HEK293T (cell line): Measurements from ENCODE around the gene DUSP14.

Experiments used
- CTCF ChIA-PET: fragments of 350-600 bp; formaldehyde crosslinking; extraction: SDS; loops from one replicate; lab custom pipeline; 2021; ENCODE audit warnings: antibody characterized with exemption, inconsistent platforms; lab: Yijun Ruan, JAX
- POLR2A ChIA-PET: fragments of 350-600 bp; formaldehyde crosslinking; extraction: SDS; loops from one replicate; lab custom pipeline; 2020; ENCODE audit warnings: antibody characterized with exemption, inconsistent platforms; lab: Yijun Ruan, JAX
- DNase-seq: peaks from one replicate; pipeline ENCODE4 v3.0.0; 2012; ENCODE audit warnings: mixed read lengths; ENCODE audit errors: extremely low spot score
- ARNT ChIP-seq: fragments of 450-650 bp; IDR thresholded peaks from 2 replicates; pipeline ENCODE4 v1.6.1; 2017; ENCODE audit warnings: mild to moderate bottlenecking
- BHLHE40 ChIP-seq: fragments of 450-650 bp; IDR thresholded peaks from 2 replicates; pipeline ENCODE4 v1.6.1; 2016; ENCODE audit warnings: mild to moderate bottlenecking, moderate library complexity, borderline replicate concordance
- CTBP1 ChIP-seq: fragments of 450-650 bp; IDR thresholded peaks from 2 replicates; pipeline ENCODE4 v1.6.1; 2016; ENCODE audit warnings: borderline replicate concordance
- ELF4 ChIP-seq: fragments of 450-650 bp; IDR thresholded peaks from 2 replicates; pipeline ENCODE4 v1.6.1; 2017; ENCODE audit warnings: antibody characterized with exemption
- FOXA1 ChIP-seq: fragments of 450-650 bp; IDR thresholded peaks from 2 replicates; pipeline ENCODE4 v1.6.1; 2016; ENCODE audit warnings: mild to moderate bottlenecking
- FOXK2 ChIP-seq: fragments of 450-650 bp; IDR thresholded peaks from 2 replicates; pipeline ENCODE4 v1.6.1; 2016; ENCODE audit warnings: mild to moderate bottlenecking
- FOXM1 ChIP-seq: fragments of 450-650 bp; IDR thresholded peaks from 2 replicates; pipeline ENCODE4 v1.6.1; 2017; ENCODE audit warnings: mild to moderate bottlenecking, borderline replicate concordance
- HDGF ChIP-seq: fragments of 450-650 bp; IDR thresholded peaks from 2 replicates; pipeline ENCODE4 v1.6.1; 2017; ENCODE audit warnings: antibody characterized with exemption, borderline replicate concordance
- L3MBTL2 ChIP-seq: fragments of 450-650 bp; conservative IDR thresholded peaks from 2 replicates; pipeline ENCODE4 v1.6.1; 2016; ENCODE audit warnings: mild to moderate bottlenecking
- LEF1 ChIP-seq: fragments of 450-650 bp; IDR thresholded peaks from 2 replicates; pipeline ENCODE4 v1.6.1; 2017; ENCODE audit warnings: mild to moderate bottlenecking, borderline replicate concordance
- NFRKB ChIP-seq: fragments of 450-650 bp; IDR thresholded peaks from 2 replicates; pipeline ENCODE4 v1.6.1; 2016; ENCODE audit warnings: mild to moderate bottlenecking, moderate library complexity
- SP1 ChIP-seq: fragments of 450-650 bp; IDR thresholded peaks from 2 replicates; pipeline ENCODE4 v1.6.1; 2017
- SUZ12 ChIP-seq: fragments of 450-650 bp; IDR thresholded peaks from 2 replicates; pipeline ENCODE4 v1.6.1; 2016; ENCODE audit warnings: mild to moderate bottlenecking
- TARDBP ChIP-seq: fragments of 450-650 bp; IDR thresholded peaks from 2 replicates; pipeline ENCODE4 v1.6.1; 2016
- ZNF384 ChIP-seq: fragments of 450-650 bp; IDR thresholded peaks from 2 replicates; pipeline ENCODE4 v1.6.1; 2016
- TF ChIP-seq, protein P1 (sequence below): fragments of 450-650 bp; IDR thresholded peaks from 2 replicates; pipeline ENCODE4 v1.6.1; 2016

The DUSP14 gene

DNA sequence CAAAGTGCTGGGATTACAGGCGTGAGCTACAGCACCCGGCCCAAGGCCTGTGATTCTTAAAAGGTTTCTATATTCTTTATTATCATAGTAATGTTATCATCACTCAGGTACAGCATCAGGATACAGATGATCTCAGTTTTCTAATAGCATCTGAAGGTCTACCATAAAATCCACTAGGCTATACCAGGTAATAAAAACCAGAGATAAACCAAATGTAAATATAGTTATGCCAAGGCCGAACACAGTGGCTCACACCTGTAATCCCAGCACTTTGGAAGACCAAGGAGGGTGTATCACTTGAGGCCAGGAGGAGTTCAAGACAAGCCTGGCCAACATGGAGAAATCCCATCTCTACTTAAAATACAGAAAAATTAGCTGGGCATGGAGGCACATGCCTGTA, 65.7 kb downstream of the DUSP14 start:
- CTCF ChIA-PET: no interaction called here
- POLR2A ChIA-PET: no interaction called here
- TF ChIP-seq ELF4: no peak
- TF ChIP-seq FOXK2: no peak
- no peak for TF ChIP-seq TARDBP
- TF ChIP-seq, protein P1, sequence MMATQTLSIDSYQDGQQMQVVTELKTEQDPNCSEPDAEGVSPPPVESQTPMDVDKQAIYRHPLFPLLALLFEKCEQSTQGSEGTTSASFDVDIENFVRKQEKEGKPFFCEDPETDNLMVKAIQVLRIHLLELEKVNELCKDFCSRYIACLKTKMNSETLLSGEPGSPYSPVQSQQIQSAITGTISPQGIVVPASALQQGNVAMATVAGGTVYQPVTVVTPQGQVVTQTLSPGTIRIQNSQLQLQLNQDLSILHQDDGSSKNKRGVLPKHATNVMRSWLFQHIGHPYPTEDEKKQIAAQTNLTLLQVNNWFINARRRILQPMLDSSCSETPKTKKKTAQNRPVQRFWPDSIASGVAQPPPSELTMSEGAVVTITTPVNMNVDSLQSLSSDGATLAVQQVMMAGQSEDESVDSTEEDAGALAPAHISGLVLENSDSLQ: no peak
- no peak for TF ChIP-seq SUZ12
- TF ChIP-seq CTBP1: no peak
- TF ChIP-seq LEF1: no peak
- no peak for TF ChIP-seq NFRKB
- TF ChIP-seq ARNT: no peak
- TF ChIP-seq FOXM1: no peak
- TF ChIP-seq FOXA1: no peak
- TF ChIP-seq BHLHE40: no peak
- TF ChIP-seq SP1: no peak
- no peak for TF ChIP-seq ZNF384
- no peak for TF ChIP-seq HDGF
- no peak for TF ChIP-seq L3MBTL2

DNA sequence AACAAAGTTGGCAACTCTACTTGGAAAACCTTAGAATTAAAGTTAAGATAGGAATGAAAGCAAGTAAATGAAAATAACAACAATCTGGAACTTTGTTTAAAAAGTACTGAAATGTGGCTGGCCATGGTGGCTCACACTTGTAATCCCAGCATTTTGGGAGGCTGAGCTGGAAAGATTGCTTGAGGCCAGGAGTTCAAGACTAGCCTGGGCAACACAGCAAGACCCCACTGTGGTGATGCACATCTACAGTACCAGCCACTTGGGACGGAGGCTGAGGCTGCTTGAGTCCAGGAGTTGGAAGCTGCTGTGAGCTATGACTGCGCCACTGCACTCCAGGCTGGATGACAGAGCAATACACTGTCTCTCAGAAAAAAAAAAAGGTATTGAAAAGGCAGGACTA, 67.8 kb downstream of the DUSP14 start:
- TF ChIP-seq FOXM1 (no peak), ARNT (no peak), HDGF (no peak), LEF1 (no peak), L3MBTL2 (no peak), SP1 (no peak), BHLHE40 (no peak), FOXA1 (no peak), FOXK2 (no peak), ZNF384 (no peak), SUZ12 (no peak), TARDBP (no peak)
- TF ChIP-seq, protein P1: no peak
- CTCF ChIA-PET: no interaction called here
- POLR2A ChIA-PET: no interaction called here
- no peak for DNase-seq

More for the DNA sequence above, 65.7 kb downstream of the DUSP14 start:
- no peak for DNase-seq

DNA sequence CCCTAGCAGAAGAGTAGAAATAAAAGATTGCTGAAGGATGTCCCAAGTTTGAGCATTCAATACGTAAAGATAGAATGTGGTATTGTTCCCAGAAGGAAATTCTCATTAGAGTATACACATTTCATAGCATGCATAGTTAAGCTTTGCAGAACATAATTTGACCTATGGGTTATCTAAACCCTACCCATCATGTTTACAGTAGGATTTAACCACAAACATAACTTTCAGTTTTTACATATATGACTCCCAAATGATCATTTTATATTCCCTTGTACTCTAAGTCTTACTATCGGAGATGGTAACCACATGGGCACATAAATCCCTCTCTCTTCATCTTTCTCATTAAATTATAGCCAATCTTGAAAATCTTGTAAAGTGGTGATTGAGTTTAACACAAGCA, 68.6 kb downstream of the DUSP14 start:
- no peak for TF ChIP-seq BHLHE40
- TF ChIP-seq FOXK2: no peak
- TF ChIP-seq ZNF384: no peak
- no peak for TF ChIP-seq ARNT
- TF ChIP-seq, protein P1: no peak
- no peak for TF ChIP-seq NFRKB
- no peak for TF ChIP-seq TARDBP
- TF ChIP-seq HDGF: no peak
- TF ChIP-seq FOXA1: no peak
- TF ChIP-seq LEF1: no peak
- no peak for TF ChIP-seq SUZ12
- TF ChIP-seq ELF4: no peak
- TF ChIP-seq FOXM1: no peak
- TF ChIP-seq CTBP1: no peak
- no peak for TF ChIP-seq L3MBTL2
- no peak for TF ChIP-seq SP1
- ChIA-PET POLR2A (no interaction called here), CTCF (no interaction called here)
- DNase-seq: no peak

DNA sequence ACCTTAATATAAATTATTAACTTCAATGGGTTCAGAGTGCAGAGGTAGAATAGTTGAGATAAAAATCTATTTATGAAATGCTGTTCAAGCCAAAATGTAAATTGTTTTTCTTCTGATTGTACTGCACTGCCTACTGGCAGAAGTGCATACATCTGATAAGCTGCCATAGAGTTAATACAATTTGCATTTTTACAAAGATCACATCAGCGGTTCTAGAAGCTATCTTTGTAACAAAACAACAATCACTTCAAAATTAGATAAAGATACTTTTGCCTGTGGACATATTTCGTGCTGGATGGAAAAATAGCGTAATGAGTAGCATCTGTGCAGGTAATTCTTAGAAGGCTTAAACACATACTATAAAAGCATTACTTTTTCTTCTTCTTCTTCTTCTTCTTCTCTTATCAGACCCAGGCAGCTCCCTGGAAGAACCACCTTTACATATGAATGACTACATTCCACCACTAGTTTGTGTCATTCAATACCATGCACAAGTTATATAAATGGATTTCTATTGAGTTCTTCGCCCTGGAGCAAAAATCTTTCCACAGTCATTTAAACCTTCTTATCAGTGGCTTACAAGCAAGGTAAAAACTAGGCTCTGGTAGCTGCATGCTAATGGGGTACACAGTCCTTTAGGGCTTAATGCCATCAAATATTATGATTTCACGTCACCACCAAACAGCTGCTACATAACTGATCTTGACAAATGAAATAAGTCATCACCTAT, 72.5 kb downstream of the DUSP14 start:
- ChIA-PET POLR2A (no interaction called here), CTCF (interaction anchor here (0.6 to 1.2 kb wide), 3 partner anchors 23 to 124 kb away, joined by 3 to 5 read pairs (median 4); no protein-coding TSS in a partner anchor)
- TF ChIP-seq FOXK2 (no peak), SP1 (no peak), TARDBP (no peak), BHLHE40 (no peak), HDGF (no peak), FOXM1 (no peak), LEF1 (no peak), SUZ12 (no peak), FOXA1 (no peak), ZNF384 (no peak), NFRKB (no peak), CTBP1 (no peak), ARNT (no peak), ELF4 (no peak)
- TF ChIP-seq, protein P1: no peak
- no peak for DNase-seq
